NCI-H146 treated with DMSO at 0.1 percent for 48 hours (cell line): ENCODE measurements around the gene NELFB.

Source experiments
- DNase-seq: peaks from one replicate; lab custom pipeline; 2025; ENCODE audit not compliant: unreplicated experiment; lab: John Stamatoyannopoulos, UW

The NELFB gene

GRCh38 chr9:137313326-137313936 lies 58.3 kb downstream of the NELFB start:
- no peak for DNase-seq

DNA sequence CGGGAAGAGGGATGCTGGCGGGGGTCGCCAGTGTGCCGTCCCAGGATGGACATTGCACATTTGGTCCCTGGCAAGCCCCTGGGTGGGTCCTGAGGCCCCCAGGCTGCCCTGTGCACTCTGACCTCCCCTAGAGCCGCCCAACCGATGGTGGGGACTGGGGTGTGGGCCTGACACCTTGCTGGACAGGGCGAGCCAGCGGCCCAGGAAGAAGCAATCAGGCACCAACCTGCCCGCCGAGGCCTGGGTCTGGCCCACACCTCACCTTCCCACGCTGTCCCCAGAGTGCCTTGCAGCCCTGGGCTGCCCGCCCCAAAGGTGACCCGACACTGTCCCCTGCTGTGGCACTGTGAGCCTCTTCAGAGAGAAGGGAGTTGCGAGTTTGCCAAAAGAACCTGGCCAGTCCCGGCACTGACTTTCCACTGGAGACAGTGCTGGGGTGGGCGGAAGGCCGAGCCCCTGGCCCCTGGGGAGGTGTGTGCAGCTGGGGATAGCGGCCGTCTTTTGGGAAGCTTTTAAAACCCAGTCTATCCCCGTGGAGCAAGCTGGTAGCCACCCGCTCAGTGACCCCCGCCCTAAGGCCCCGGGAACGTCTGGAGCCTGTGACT lies 58.9 kb downstream of the NELFB start:
- no peak for DNase-seq

DNA sequence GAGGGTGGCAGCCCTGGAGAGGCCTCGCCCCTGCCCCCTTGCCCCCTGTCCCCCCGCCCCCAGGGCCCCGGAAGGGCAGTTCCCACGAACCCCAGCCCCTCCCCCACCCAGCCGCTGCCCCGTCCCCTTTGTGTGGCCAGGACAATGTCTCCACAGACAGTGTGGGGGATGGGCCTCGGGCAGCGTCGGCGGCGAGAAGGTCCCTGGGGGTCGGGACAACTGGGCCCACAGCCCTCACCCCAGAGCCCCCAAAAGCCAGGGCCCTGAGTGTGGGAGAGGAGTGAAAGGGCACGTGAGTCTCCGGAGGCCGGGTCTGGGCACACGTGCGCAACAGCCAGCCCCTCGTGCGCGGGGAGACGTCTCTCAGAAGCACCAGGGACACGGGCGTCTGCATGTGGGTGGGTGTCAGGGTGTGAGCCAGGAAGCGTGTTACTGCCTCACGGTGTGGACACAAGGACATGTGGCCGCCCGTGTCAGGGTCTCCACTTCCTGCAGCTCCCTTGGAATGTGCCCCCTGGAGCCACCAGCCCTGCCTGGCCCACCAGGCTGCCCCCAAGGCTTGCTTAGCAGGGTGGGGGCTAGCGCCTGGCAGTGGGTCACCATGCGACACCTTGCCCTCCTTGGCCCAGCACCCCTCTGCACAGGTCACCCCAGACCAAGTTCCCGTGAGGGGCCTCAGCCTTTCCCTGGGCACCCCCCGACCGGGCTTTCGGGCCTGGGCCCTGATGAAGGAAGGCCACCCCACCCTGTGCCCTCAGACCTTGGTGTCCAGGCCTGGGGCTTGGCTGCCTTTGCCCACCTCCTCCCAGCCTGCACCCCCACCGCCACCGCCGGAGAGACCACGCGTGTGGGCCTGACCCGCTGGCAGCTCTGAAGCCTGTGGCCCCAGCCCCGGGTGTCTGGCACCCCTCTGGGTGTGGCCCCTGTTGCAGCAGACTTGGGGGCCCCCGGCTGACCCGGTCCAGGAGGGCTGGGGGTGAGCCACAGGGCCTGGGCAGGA lies 59.7 kb downstream of the NELFB start:
- no peak for DNase-seq

- no peak for DNase-seq
These were observed 60.5 kb downstream of the NELFB start for GRCh38 chr9:137315581-137316011.

- no peak for DNase-seq
These were observed 61.2 kb downstream of the NELFB start for GRCh38 chr9:137316012-137316981.

DNA sequence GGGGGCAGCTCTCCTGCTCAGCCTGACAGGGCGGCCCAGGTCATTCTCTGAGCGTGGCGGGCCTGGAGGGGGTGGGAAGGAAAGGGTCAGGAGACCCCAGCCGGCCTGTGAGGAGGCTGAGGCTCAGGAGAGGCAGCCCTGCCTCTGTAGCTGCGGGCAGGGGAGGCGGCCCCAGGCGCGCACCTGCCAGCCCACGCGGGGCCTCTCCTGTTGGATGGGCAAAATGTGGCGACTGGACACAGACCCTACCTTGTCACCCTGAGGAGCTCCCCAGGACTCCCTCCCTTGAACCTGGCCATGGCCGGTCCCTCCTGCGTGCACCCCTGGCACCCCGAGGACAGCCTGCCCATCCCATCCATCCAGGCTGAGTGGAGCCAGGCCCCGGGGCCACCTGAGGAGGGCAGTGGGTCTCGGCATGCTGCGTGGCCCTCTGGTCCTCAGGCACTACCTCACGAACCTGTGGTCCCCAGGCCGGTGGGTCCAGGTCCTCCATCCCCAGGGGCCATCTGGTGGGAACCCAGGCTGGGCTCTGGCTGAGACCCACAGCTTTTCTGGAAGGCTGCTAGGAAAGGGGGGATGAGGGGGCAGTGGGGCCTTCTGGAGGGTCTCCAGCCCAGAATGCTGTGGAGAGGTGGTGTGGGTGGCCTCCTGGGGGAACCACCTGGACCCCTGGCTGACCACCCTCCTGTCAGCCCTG lies 62.0 kb downstream of the NELFB start:
- no peak for DNase-seq

- no peak for DNase-seq
These were observed 62.8 kb downstream of the NELFB start for GRCh38 chr9:137317718-137318511.

- no peak for DNase-seq
These were observed 63.5 kb downstream of the NELFB start for GRCh38 chr9:137318602-137319001.

DNA sequence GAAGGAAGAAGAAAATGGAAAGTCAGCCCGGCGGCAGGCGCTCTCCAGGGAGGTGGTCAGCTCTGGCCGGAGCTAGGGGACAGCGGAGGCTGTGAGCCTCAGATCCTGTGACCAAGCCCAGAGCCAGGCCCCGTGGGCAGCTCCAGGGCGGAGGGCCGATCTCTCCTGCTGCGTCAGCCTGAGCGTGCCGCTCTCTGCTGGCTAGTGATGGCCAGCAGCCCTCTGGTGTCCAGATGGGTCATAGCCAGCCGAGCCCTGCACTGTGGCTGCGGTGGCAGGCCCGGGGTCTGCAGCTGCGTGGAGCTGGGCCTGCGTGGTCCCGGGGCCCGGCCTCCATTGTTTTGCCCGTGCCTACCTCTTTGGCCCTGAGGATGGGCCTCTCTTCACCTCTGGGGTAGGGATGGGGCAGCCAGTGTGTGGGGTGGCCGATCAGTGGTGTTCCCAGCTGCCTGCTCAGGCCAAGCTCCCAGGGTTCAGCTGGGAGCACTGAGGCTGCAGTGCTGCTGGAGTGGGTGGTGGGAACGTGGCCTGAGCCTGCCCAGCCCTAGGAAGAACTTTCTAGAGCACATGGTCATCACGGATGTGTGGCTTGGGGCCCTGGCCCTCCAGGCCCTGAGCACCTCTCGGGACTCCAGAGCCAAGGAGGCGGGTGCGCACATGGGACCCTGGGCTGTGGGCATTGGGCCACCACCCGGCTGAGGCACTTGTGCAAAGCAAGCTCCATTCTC lies 64.0 kb downstream of the NELFB start:
- no peak for DNase-seq

DNA sequence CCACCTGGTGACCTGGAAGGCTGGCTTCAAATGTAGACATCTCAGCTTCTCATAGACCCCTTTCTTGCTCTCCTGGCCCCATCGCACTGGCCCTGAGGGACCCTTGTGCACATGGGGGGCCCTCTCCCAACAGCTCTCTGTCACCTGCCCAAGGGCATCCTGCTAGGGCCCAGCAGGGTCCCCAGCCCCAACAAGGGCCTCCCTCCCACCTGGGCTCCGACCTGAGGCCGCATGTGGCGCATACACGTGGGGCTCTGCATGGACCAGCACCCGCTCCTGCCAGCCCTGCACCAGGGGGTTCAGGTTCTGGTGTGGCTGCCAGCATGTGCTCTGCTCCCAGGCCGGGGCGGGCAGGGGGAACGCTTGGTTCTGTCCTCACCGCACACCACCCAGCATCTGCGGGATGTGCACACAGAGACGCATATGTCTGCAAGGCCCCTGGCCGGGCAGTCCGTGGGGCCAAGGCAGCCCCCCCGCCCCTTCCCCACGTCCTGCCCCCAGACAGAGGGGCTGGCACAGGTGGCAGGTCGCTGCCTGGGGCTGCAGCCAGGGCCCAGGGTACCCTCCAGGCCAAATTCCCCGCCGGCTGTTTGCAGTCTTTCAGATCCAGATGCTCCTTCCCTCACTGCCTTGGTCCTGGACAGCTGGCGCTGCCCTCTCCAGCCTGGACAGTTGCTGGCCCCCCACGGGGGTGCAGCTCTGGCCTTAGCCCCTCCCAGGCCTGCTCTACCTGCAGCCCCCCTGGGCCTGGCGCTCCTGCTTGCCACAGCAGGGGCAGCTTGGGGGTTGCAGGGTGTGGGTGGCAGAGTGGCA lies 64.8 kb downstream of the NELFB start:
- DNase-seq: no peak

GRCh38 chr9:137320555-137321384 lies 65.6 kb downstream of the NELFB start:
- DNase-seq: peak; percentile 52

DNA sequence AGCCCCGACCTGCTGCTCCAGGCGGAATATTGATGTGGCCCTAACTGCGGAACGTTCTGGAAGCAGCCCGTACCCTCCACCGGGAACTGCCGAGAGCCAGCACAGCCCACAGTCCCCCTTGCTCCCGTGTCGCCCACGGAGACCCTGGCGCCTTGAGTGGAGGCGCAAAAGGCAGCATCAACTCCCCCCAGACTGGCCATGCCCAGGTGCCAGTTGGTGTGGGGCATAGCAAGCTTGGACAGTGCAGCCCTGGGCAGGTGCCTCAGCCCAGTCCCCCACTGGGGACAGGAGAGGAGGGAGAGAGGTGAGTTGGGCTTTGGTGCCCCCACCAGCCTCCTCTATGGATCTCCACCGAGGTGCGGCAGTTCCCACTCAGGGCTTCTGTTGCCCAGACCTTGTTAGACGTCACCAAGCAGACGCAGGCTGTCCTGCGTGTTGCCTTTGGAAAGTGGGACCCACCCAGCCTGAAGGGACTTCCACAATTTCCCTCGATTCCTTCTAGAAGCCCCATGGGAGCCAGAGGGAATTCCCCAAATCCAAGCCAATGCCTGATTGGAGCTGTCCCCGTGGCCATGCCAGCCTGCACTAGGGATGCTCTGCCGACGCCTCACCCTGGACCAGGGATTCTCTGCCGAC lies 66.7 kb downstream of the NELFB start:
- DNase-seq: no peak
